DMS153 treated with DMSO at 0.1 percent for 48 hours (cell line): ENCODE data around the gene CMKLR1.

ENCODE experiments used
- DNase-seq: peaks from one replicate; lab custom pipeline; 2025; ENCODE audit not compliant: unreplicated experiment; lab: John Stamatoyannopoulos, UW

The CMKLR1 gene

GRCh38 chr12:108363165-108363564 lies 24.1 kb upstream of the CMKLR1 start:
- DNase-seq: no peak

GRCh38 chr12:108361606-108362005 lies 22.5 kb upstream of the CMKLR1 start:
- no peak for DNase-seq

GRCh38 chr12:108360487-108360886 lies 21.4 kb upstream of the CMKLR1 start:
- no peak for DNase-seq

- DNase-seq: no peak
Observed at GRCh38 chr12:108360057-108360456, 20.9 kb upstream of the CMKLR1 start.

GRCh38 chr12:108358580-108358965 lies 19.5 kb upstream of the CMKLR1 start:
- DNase-seq: no peak

- no peak for DNase-seq
Observed at GRCh38 chr12:108357834-108358579, 18.9 kb upstream of the CMKLR1 start.

- no peak for DNase-seq
Observed at GRCh38 chr12:108356835-108357806, 18.0 kb upstream of the CMKLR1 start.

GRCh38 chr12:108355069-108355468 lies 16.0 kb upstream of the CMKLR1 start:
- no peak for DNase-seq

- DNase-seq: no peak
Observed at GRCh38 chr12:108352591-108352990, 13.5 kb upstream of the CMKLR1 start.

GRCh38 chr12:108350511-108350910 lies 11.4 kb upstream of the CMKLR1 start:
- DNase-seq: no peak

GRCh38 chr12:108349278-108349688 lies 10.2 kb upstream of the CMKLR1 start:
- DNase-seq: no peak

- DNase-seq: no peak
Observed at GRCh38 chr12:108348842-108349241, 9.7 kb upstream of the CMKLR1 start.

GRCh38 chr12:108346727-108347710 lies 7.9 kb upstream of the CMKLR1 start:
- DNase-seq: no peak

GRCh38 chr12:108345716-108346633 lies 6.9 kb upstream of the CMKLR1 start:
- DNase-seq: no peak

GRCh38 chr12:108342985-108343384 lies 3.9 kb upstream of the CMKLR1 start:
- no peak for DNase-seq

GRCh38 chr12:108341854-108342847 lies 3.0 kb upstream of the CMKLR1 start:
- DNase-seq: no peak

GRCh38 chr12:108341356-108341755 lies 2.2 kb upstream of the CMKLR1 start:
- DNase-seq: no peak

GRCh38 chr12:108340037-108340436 lies 926 bp upstream of the CMKLR1 start:
- DNase-seq: no peak
